PC-3 (cell line): ENCODE data around the gene CPSF4L. TPM values are rescaled to one million over a fixed set of nuclear protein-coding genes. Genes with fewer than 3 reads are reported as not detected.

ENCODE experiments used
- ATAC-seq: fragments of 200-7000 bp; cut with Tn5 transposase; 2 replicates; pipeline ENCODE4 v1.9.1; 2020; ENCODE audit warnings: mild to moderate bottlenecking, moderate library complexity
- BruUV-seq: library from RNA; stranded (reverse); fragments of 400-500 nt; replicated peaks from 2 replicates; lab custom pipeline; 2021; lab: Mats Ljungman, UMichigan
- CTCF ChIA-PET: fragments of 300-600 bp; sonication (Branson Sonifier 250); formaldehyde crosslinking; loops from one replicate; lab custom pipeline; 2022; ENCODE audit warnings: antibody characterized with exemption; lab: Charles Lee
- POLR2A ChIA-PET: fragments of 300-600 bp; sonication (Branson Sonifier 250); formaldehyde crosslinking; loops from one replicate; lab custom pipeline; 2022; ENCODE audit warnings: antibody characterized with exemption; ENCODE audit not compliant: unreplicated experiment; lab: Charles Lee
- DNase-seq: peaks from one replicate; pipeline ENCODE4 v3.0.0-alpha.2; 2015
- H2AFZ ChIP-seq: fragments of 300-600 bp; sonication (generic); 2 replicates; pipeline ENCODE4 v1.6.0; 2016; ENCODE audit warnings: antibody characterized with exemption, low read length
- H3F3A ChIP-seq: fragments of 300-600 bp; sonication (generic); one replicate; pipeline ENCODE4 v1.6.0; 2017; ENCODE audit warnings: antibody characterized with exemption, low read length, control low read depth, mild to moderate bottlenecking; ENCODE audit not compliant: unreplicated experiment
- H3K27ac ChIP-seq: fragments of 300-600 bp; sonication (generic); 2 replicates; pipeline ENCODE4 v1.5.1; 2016; ENCODE audit warnings: mild to moderate bottlenecking, low read length
- H3K27me3 ChIP-seq: fragments of 300-600 bp; sonication (generic); 2 replicates; pipeline ENCODE4 v1.6.1; 2016; ENCODE audit warnings: low read length, mixed read lengths
- H3K36me3 ChIP-seq: fragments of 300-600 bp; sonication (generic); 2 replicates; pipeline ENCODE4 v1.6.1; 2016; ENCODE audit warnings: low read depth, mixed run types, low read length, mixed read lengths
- H3K4me1 ChIP-seq: fragments of 300-600 bp; sonication (generic); 2 replicates; pipeline ENCODE4 v1.5.1; 2016; ENCODE audit warnings: low read length; ENCODE audit not compliant: insufficient read depth
- H3K4me2 ChIP-seq: fragments of 300-600 bp; sonication (generic); 2 replicates; pipeline ENCODE4 v1.6.0; 2016; ENCODE audit warnings: low read length
- H3K4me3 ChIP-seq: fragments of 300-600 bp; sonication (generic); 2 replicates; pipeline ENCODE4 v1.5.1; 2016; ENCODE audit warnings: mild to moderate bottlenecking, low read length, mixed read lengths
- H3K79me2 ChIP-seq: fragments of 300-600 bp; sonication (generic); 2 replicates; pipeline ENCODE4 v1.6.1; 2017; ENCODE audit warnings: low read length, mixed read lengths
- H3K9ac ChIP-seq: fragments of 300-600 bp; sonication (generic); 2 replicates; pipeline ENCODE4 v1.6.0; 2016; ENCODE audit warnings: mild to moderate bottlenecking, low read length
- H3K9me2 ChIP-seq: fragments of 300-600 bp; sonication (generic); replicated peaks from 2 replicates; pipeline ENCODE4 v1.6.1; 2016; ENCODE audit warnings: mixed run types, low read length, mixed read lengths
- H3K9me3 ChIP-seq: fragments of 300-600 bp; sonication (generic); 2 replicates; pipeline ENCODE4 v1.6.1; 2016; ENCODE audit warnings: low read length, mixed read lengths
- H4K20me1 ChIP-seq: fragments of 300-600 bp; sonication (generic); 2 replicates; pipeline ENCODE4 v1.6.1; 2016; ENCODE audit warnings: low read length, mixed read lengths
- CTCF ChIP-seq: fragments of 300-600 bp; sonication (generic); conservative IDR thresholded peaks from 2 replicates; pipeline ENCODE4 v1.5.1; 2017; ENCODE audit warnings: antibody characterized with exemption, low read depth, mild to moderate bottlenecking, low read length
- EZH2 ChIP-seq: fragments of 300-600 bp; sonication (generic); IDR thresholded peaks from one replicate; pipeline ENCODE4 v1.6.1; 2017; ENCODE audit warnings: antibody characterized with exemption, mild to moderate bottlenecking, low read length; ENCODE audit not compliant: unreplicated experiment
- EZH2phosphoT487 ChIP-seq: fragments of 300-600 bp; sonication (generic); IDR thresholded peaks from 2 replicates; pipeline ENCODE4 v1.6.1; 2018; ENCODE audit warnings: mild to moderate bottlenecking, antibody characterized with exemption, low read length, borderline replicate concordance
- intact Hi-C: fragments of 100-400 bp; cut with micrococcal nuclease; formaldehyde crosslinking; loops from 2 replicates; pipeline ENCODE4 v1.9.0; 2023
- total RNA-seq: library from RNA; depleted of rRNA; stranded (reverse); fragments of >200 nt; gene quantifications from 2 replicates; pipeline ENCODE4 v1.2.3, GENCODE V29; 2014

Gene CPSF4L
- total RNA-seq, 1 experiment from 2014 or later, result not detected

DNA sequence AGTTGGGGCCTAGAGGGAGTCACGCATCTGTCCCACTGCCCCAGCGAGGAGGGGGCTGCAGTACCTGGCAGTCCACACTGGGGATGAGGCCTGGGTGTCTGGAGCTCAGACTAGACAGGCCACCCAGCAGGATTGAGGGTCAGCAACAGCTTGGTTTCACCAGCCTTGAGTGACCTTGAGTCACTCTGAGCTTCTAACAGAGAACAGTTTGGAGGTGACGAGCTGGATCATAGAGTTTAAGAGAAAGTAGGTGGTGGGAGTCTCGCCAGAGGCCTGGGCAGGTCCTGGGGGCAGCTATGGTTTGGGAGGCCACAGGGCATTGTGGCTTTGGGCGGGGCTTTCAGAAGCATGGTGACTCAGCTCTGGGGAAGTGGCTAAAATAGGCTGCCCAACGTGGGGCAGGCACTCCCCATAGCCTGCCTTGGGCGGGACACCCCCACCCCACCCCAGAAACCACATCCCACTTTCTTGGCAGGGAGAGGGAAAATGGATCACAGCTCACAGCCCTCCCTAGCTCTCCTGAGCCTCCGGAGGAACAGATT is 29.7 kb upstream of the CPSF4L start:
- peaks cover under 1% of the 10 kb centered on the region; the same call in 1 of the 2 replicates for H3K36me3 ChIP-seq
- POLR2A ChIA-PET, result interaction anchor here (1.9 kb wide), 1 partner anchor 19 kb away, joined by 15 read pairs; no protein-coding TSS in a partner anchor
- H3K9me2 ChIP-seq, result no peaks in the 10 kb centered on the region
- H3K4me2 ChIP-seq, result peak overlapping the region; percentile 75
- peak overlapping the region; percentile 95 for H3K27ac ChIP-seq
- intact Hi-C loops, result no loop called here
- peak overlapping the region; percentile 87 for H3K9ac ChIP-seq
- peaks cover 84% of the 10 kb centered on the region for H3K4me1 ChIP-seq
- peaks cover 90% of the 10 kb centered on the region for H3K79me2 ChIP-seq
- H3F3A ChIP-seq, result peaks cover 11% of the 10 kb centered on the region
- TF ChIP-seq EZH2phosphoT487 (no peak), EZH2 (no peak), CTCF (no peak)
- no peaks in the 10 kb centered on the region for H3K9me3 ChIP-seq
- CTCF ChIA-PET, result interaction anchor here (1.1 to 1.9 kb wide), 4 partner anchors 20 to 80 kb away, joined by 4 to 13 read pairs (median 5); no protein-coding TSS in a partner anchor
- no peaks in the 10 kb centered on the region for H3K27me3 ChIP-seq
- no TSS peak for BruUV-seq
- ATAC-seq, result peak; percentile 71
- H4K20me1 ChIP-seq, result peaks cover 10% of the 10 kb centered on the region; the same call in 1 of the 2 replicates
- peak overlapping the region; percentile 42 for H3K4me3 ChIP-seq
- peak; percentile 98 for DNase-seq
- H2AFZ ChIP-seq, result no peak overlapping the region

GRCh38 chr17:73290399-73291259 is 28.9 kb upstream of the CPSF4L start:
- H3K9ac ChIP-seq, result peak overlapping the region; percentile 87

More at GRCh38 chr17:73290399-73291259, 28.9 kb upstream of the CPSF4L start:
- Histone ChIP-seq H3K4me1 (peaks cover 86% of the 10 kb centered on the region), H3K4me3 (peak overlapping the region; percentile 13; the same call in 1 of the 2 replicates), H3K27me3 (no peaks in the 10 kb centered on the region), H2AFZ (no peak overlapping the region), H3F3A (peaks cover 11% of the 10 kb centered on the region), H3K9me3 (no peaks in the 10 kb centered on the region), H3K27ac (peak overlapping the region; percentile 95), H4K20me1 (peaks cover 17% of the 10 kb centered on the region; the same call in 1 of the 2 replicates), H3K4me2 (peak overlapping the region; percentile 75), H3K79me2 (peaks cover 91% of the 10 kb centered on the region), H3K9me2 (no peaks in the 10 kb centered on the region), H3K36me3 (peaks cover 7% of the 10 kb centered on the region; the same call in 1 of the 2 replicates)
- DNase-seq, result no peak
- no peak for ATAC-seq
- intact Hi-C loops, result no loop called here
- CTCF ChIA-PET, result interaction anchor here (1.1 to 1.9 kb wide), 4 partner anchors 20 to 81 kb away, joined by 4 to 13 read pairs (median 5); no protein-coding TSS in a partner anchor
- POLR2A ChIA-PET, result interaction anchor here (1.9 kb wide), 1 partner anchor 20 kb away, joined by 15 read pairs; no protein-coding TSS in a partner anchor
- no peak for TF ChIP-seq CTCF
- no peak for TF ChIP-seq EZH2phosphoT487
- no peak for TF ChIP-seq EZH2
- no TSS peak for BruUV-seq
